ENCODE data around the gene NOS1AP. TPM values are rescaled to one million over a fixed set of nuclear protein-coding genes. Genes with fewer than 3 reads are reported as not detected.

NOS1AP gene
- total and polyA plus RNA-seq, 2 donors from 2014 or later, result 0.47 to 10.7 TPM

- H3K36me3 ChIP-seq (ENCODE audit: control insufficient read depth in 2 of 3, insufficient read depth in 3 of 3, low read length in 3 of 3), result no peaks in the 10 kb centered on the region
- FAIRE-seq, result no peak
Measured at GRCh38 chr1:162297208-162297607, 227.7 kb downstream of the NOS1AP start.

GRCh38 chr1:162298266-162298665 lies 228.8 kb downstream of the NOS1AP start:
- Histone ChIP-seq H3K9ac (ENCODE audit: low read length in 3 of 3) (no peak overlapping the region), H3K36me3 (ENCODE audit: control insufficient read depth in 2 of 3, insufficient read depth in 3 of 3, low read length in 3 of 3) (no peaks in the 10 kb centered on the region), H3K27ac (ENCODE audit: low read depth in 2 of 2, low read length in 2 of 2) (no peak overlapping the region), H3K9me3 (ENCODE audit: control insufficient read depth in 2 of 3, insufficient read depth in 1 of 3, low read length in 3 of 3) (no peaks in the 10 kb centered on the region), H3K4me3 (ENCODE audit: low read length in 3 of 3) (no peak overlapping the region), H3K27me3 (ENCODE audit: control insufficient read depth, insufficient read depth, low read length) (no peaks in the 10 kb centered on the region), H3K4me1 (ENCODE audit: control insufficient read depth in 2 of 3, insufficient read depth in 2 of 3, low read depth in 1 of 3, low read length in 3 of 3) (peaks cover 0 to 3% (median 0%) of the 10 kb centered on the region in 3 donors)
- FAIRE-seq, result no peak
- intact Hi-C loops (cut with DNase I), result no loop called here
- no peak for TF ChIP-seq CTCF (IDR thresholded peaks at IDR 0.05; ENCODE audit: borderline replicate concordance, extremely low read depth, insufficient read depth)
- DNase-seq, result no peak

More at GRCh38 chr1:162297208-162297607, 227.7 kb downstream of the NOS1AP start:
- Histone ChIP-seq H3K9ac (ENCODE audit: low read length in 3 of 3) (no peak overlapping the region), H3K4me1 (ENCODE audit: control insufficient read depth in 2 of 3, insufficient read depth in 2 of 3, low read depth in 1 of 3, low read length in 3 of 3) (peaks cover 0 to 4% (median 3%) of the 10 kb centered on the region in 3 donors), H3K9me3 (ENCODE audit: control insufficient read depth in 2 of 3, insufficient read depth in 1 of 3, low read length in 3 of 3) (no peaks in the 10 kb centered on the region), H3K27me3 (ENCODE audit: control insufficient read depth, insufficient read depth, low read length) (no peaks in the 10 kb centered on the region), H3K4me3 (ENCODE audit: low read length in 3 of 3) (no peak overlapping the region), H3K27ac (ENCODE audit: low read depth in 2 of 2, low read length in 2 of 2) (no peak overlapping the region)
- intact Hi-C loops (cut with DNase I), result no loop called here
- no peak for TF ChIP-seq CTCF (IDR thresholded peaks at IDR 0.05; ENCODE audit: borderline replicate concordance, extremely low read depth, insufficient read depth)
- no peak for DNase-seq

- H3K4me1 ChIP-seq (ENCODE audit: control insufficient read depth in 2 of 3, insufficient read depth in 2 of 3, low read depth in 1 of 3, low read length in 3 of 3), result peaks cover 0 to 3% (median 0%) of the 10 kb centered on the region in 3 donors
- FAIRE-seq, result no peak
- H3K9me3 ChIP-seq (ENCODE audit: control insufficient read depth in 2 of 3, insufficient read depth in 1 of 3, low read length in 3 of 3), result no peaks in the 10 kb centered on the region
Measured at GRCh38 chr1:162299018-162299417, 229.5 kb downstream of the NOS1AP start.

More at GRCh38 chr1:162299018-162299417, 229.5 kb downstream of the NOS1AP start:
- H3K36me3 ChIP-seq (ENCODE audit: control insufficient read depth in 2 of 3, insufficient read depth in 3 of 3, low read length in 3 of 3), result no peaks in the 10 kb centered on the region
- no peak overlapping the region for H3K9ac ChIP-seq (ENCODE audit: low read length in 3 of 3)
- intact Hi-C loops (cut with DNase I), result no loop called here
- H3K27me3 ChIP-seq (ENCODE audit: control insufficient read depth, insufficient read depth, low read length), result no peaks in the 10 kb centered on the region
- H3K4me3 ChIP-seq (ENCODE audit: low read length in 3 of 3), result no peak overlapping the region
- no peak for TF ChIP-seq CTCF (IDR thresholded peaks at IDR 0.05; ENCODE audit: borderline replicate concordance, extremely low read depth, insufficient read depth)
- H3K27ac ChIP-seq (ENCODE audit: low read depth in 2 of 2, low read length in 2 of 2), result no peak overlapping the region
- DNase-seq, result no peak
